Epithelial cell of esophagus (primary cell): ENCODE data around the gene PER2.
A peak's percentile ranks its signal among the peaks of the same experiment; 100 is the strongest.

Source experiments
- DNase-seq: peaks from one replicate; pipeline ENCODE4 v3.0.0; 2010; ENCODE audit warnings: low read depth
- H3K4me3 ChIP-seq: 2 replicates; pipeline ENCODE4 v1.5.1; 2011; ENCODE audit warnings: mild to moderate bottlenecking, low read length, control low read depth
- TF ChIP-seq, protein P1 (sequence below): IDR thresholded peaks from 2 replicates; pipeline ENCODE4 v1.5.1; 2011; ENCODE audit warnings: low read depth, mild to moderate bottlenecking, low read length, control low read depth, inconsistent platforms; ENCODE audit not compliant: insufficient read depth; ENCODE audit errors: missing control alignments

Gene PER2

DNA sequence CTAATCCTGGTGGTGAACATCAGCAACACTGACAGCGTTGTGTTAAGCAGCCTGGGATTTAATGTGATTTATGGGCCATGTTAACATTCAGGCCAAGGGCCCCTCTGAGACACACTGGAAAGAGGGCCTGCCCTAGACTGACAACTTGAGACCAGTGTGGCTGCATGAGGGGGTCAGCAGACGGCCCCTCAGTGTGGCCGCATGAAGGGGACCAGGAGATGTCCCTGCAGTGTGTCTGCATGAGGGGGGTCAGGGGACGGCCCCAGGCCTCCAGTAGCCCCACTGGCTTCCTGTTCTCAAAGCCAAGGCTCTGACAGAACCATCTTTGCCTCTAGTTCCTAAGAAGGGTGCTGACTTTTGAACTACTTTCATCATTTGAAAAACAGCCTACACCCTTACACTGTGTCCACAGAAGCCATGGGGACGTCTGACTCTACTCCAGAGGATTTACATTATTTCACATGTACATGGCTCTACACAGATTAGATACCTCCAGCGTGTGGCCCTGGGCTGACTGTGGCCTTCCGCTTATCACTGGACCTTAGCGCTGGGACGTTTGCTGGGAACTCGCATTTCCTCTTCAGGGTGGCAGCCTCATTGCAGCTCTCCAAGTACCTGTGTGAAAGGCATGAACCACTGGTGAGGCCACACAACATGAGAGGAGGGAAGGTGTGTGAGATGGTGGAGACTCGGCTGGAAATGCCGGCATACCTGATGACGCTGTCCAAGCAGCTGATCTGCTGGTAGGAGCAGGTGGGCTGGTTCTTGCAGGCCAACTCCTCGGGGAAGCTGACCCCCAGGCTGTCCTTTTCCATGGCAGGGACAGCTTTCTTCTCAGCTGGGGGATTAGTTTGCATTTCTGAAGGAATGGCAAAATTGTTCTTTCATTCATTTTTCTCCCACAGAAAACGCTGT lies 30.4 kb downstream of the PER2 start:
- TF ChIP-seq, protein P1, sequence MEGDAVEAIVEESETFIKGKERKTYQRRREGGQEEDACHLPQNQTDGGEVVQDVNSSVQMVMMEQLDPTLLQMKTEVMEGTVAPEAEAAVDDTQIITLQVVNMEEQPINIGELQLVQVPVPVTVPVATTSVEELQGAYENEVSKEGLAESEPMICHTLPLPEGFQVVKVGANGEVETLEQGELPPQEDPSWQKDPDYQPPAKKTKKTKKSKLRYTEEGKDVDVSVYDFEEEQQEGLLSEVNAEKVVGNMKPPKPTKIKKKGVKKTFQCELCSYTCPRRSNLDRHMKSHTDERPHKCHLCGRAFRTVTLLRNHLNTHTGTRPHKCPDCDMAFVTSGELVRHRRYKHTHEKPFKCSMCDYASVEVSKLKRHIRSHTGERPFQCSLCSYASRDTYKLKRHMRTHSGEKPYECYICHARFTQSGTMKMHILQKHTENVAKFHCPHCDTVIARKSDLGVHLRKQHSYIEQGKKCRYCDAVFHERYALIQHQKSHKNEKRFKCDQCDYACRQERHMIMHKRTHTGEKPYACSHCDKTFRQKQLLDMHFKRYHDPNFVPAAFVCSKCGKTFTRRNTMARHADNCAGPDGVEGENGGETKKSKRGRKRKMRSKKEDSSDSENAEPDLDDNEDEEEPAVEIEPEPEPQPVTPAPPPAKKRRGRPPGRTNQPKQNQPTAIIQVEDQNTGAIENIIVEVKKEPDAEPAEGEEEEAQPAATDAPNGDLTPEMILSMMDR = no peak
- H3K4me3 ChIP-seq = no peak overlapping the region
- DNase-seq = no peak

DNA sequence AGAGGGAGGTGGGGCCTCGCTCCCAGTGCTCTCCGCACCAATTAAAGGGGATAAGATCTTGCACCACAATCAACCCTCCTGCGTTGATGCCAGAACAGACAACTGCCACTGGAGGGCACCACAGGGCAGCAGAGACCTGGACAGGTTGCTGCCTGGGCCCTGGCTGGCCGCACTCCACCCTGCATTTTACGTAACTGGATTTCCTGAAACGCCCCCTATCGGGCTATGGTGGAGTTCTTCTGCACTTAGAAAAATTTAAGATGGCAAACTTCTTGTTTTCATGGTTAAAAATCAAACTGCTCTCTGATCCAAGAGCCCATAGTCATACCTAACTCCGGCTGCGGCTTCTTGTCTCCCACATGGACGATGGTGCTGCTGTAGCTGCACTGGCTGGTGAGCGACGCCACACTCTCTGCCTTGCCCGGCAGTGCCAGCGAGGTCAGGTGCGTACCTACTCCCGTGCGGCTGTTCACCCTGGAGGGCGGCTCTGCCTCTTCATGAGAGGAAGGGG lies 31.8 kb downstream of the PER2 start:
- no peak overlapping the region for H3K4me3 ChIP-seq
- TF ChIP-seq, protein P1 = peak; percentile 79
- peak; percentile 93 for DNase-seq

DNA sequence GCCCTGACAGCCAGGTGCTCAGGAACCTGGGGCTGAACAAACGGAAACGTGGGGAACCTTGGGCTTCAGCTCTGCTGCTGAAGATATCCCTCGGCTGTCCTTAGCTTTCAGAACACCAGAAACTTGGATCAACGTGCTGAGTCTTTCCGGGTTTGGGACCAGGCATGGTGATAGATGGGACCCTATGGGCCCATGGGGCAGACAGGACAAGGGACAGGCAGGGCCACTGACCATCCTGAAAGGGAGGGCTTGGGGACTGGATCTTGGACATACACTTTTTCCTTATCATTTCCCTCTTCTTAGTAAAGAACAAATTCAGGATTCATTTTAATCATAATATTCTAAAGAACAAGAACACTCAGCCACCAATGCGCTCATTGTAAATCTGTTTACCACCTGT lies 32.3 kb downstream of the PER2 start:
- H3K4me3 ChIP-seq = no peak overlapping the region
- no peak for DNase-seq
- TF ChIP-seq, protein P1 = no peak

DNA sequence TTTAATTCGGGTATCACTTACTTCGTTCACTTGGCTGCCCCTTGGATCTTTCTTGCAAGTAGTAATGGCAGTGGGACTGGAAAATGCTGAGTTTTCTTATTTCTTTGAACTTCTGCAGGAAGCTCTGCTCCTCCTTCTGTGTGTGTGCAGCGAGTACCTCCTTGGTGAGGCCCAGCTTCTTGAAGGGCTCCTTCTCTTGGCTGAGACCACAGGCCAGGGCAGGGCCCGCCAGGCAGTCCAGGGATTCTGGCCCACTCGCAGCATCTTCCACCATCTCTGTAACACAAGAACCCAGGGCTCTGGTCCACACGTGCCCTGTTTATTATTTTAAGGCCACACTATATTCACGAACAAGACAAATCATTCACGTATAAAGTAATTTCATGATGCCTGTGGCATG lies 32.8 kb downstream of the PER2 start:
- no peak for DNase-seq
- TF ChIP-seq, protein P1 = no peak
- H3K4me3 ChIP-seq = no peak overlapping the region

DNA sequence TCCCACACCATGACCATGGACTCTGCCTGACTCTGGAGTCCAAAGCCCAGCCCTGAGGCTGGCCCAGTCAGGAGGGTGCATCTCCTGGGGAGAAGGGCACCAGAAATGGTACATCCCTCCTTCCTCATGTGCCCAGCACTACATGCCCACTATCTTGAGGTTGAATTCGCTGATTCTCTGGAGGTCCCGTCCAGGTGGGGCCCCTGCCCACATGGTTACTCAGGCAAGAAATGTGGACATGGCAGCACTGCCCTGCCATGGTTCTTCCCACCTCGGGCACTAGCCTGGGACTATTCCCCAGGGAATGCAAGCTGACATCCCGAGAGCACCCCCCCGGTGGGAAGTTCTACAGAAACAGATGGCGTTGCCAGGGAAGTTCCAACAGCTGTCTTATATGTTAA lies 33.3 kb downstream of the PER2 start:
- DNase-seq = no peak
- TF ChIP-seq, protein P1 = no peak
- H3K4me3 ChIP-seq = no peak overlapping the region

DNA sequence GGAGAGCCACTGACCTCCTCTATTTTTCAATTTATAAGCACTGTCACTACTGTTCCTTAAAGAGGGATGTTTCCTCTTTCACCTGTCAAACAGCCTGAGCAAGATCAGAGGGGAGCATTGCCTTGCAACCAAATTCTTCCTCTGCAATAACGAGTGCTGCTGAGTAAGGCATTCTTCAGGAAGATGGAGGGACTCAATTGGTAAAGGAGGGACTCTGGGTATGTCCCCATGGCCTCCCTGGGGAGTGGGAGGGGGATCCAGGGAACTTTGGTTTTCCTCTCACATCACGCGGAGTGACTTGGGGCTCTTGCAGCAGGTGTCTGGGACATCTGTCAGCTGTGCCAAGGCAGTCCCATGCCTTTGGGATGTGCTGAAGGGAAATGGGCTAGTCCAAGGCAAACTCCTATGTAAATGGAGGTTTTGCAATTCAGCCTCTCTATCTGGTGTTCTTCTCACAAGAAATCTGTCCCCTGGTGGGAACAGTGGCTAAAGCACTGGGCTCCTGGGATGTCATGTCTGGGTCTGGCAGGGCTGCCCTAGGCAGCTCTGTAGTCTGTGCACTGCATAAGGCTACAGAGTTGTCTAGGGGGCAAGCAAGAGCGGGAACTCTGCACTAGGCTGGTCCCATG lies 34.2 kb downstream of the PER2 start:
- TF ChIP-seq, protein P1 = no peak
- no peak for DNase-seq
- no peak overlapping the region for H3K4me3 ChIP-seq
